ENCODE data around the gene KRTCAP2.

The KRTCAP2 gene

GRCh38 chr1:155141749-155142148 lies 31.4 kb downstream of the KRTCAP2 start:
- no peaks in the 10 kb centered on the region for H3K27me3 ChIP-seq (ENCODE audit: insufficient read depth, poor library complexity, severe bottlenecking)
- TF ChIP-seq POLR2AphosphoS5 (IDR thresholded peaks at IDR 0.05; ENCODE audit: low read depth) (no peak), REST (IDR thresholded peaks at IDR 0.05; ENCODE audit: insufficient replicate concordance, low read depth) (no peak), GABPA (IDR thresholded peaks at IDR 0.05; ENCODE audit: low read depth) (no peak), SPI1 (IDR thresholded peaks at IDR 0.05; ENCODE audit: borderline replicate concordance, low read depth) (no peak), CTCF (IDR thresholded peaks at IDR 0.05; ENCODE audit: insufficient read depth, low read length) (no peak)
- no peak overlapping the region for H3K4me3 ChIP-seq (replicated peaks; ENCODE audit: insufficient read depth, low read length)
- no peak overlapping the region for H3K27ac ChIP-seq (replicated peaks)
- no peak for DNase-seq (ENCODE audit: low read depth in 1 of 2, low spot score in 1 of 2)

GRCh38 chr1:155140630-155140953 lies 32.5 kb downstream of the KRTCAP2 start:
- Histone ChIP-seq H3K4me3 (replicated peaks; ENCODE audit: insufficient read depth, low read length) (peak overlapping the region; percentile 96), H3K27me3 (ENCODE audit: insufficient read depth, poor library complexity, severe bottlenecking) (no peaks in the 10 kb centered on the region), H3K27ac (replicated peaks) (peak overlapping the region; percentile 77)
- no peak for TF ChIP-seq CTCF (IDR thresholded peaks at IDR 0.05; ENCODE audit: insufficient read depth, low read length)
- TF ChIP-seq GABPA (IDR thresholded peaks at IDR 0.05; ENCODE audit: low read depth): no peak
- no peak for TF ChIP-seq SPI1 (IDR thresholded peaks at IDR 0.05; ENCODE audit: borderline replicate concordance, low read depth)
- no peak for TF ChIP-seq REST (IDR thresholded peaks at IDR 0.05; ENCODE audit: insufficient replicate concordance, low read depth)
- TF ChIP-seq POLR2AphosphoS5 (IDR thresholded peaks at IDR 0.05; ENCODE audit: low read depth): no peak
- DNase-seq (ENCODE audit: low read depth in 1 of 2, low spot score in 1 of 2): no peak

- DNase-seq (ENCODE audit: low read depth in 1 of 2, low spot score in 1 of 2): peak; percentile 74 to 91
- peak within 1 kb of the TSS; percentile 77 for H3K27ac ChIP-seq (replicated peaks)
- no peaks in the 10 kb centered on the region for H3K27me3 ChIP-seq (ENCODE audit: insufficient read depth, poor library complexity, severe bottlenecking)
- peak; percentile 17 for TF ChIP-seq REST (IDR thresholded peaks at IDR 0.05; ENCODE audit: insufficient replicate concordance, low read depth)
- TF ChIP-seq GABPA (IDR thresholded peaks at IDR 0.05; ENCODE audit: low read depth): peak; percentile 100
- TF ChIP-seq POLR2AphosphoS5 (IDR thresholded peaks at IDR 0.05; ENCODE audit: low read depth): peak; percentile 79
- TF ChIP-seq CTCF (IDR thresholded peaks at IDR 0.05; ENCODE audit: insufficient read depth, low read length): no peak
- peak; percentile 7; the same call in 1 of the 2 replicates for TF ChIP-seq SPI1 (IDR thresholded peaks at IDR 0.05; ENCODE audit: borderline replicate concordance, low read depth)
- H3K4me3 ChIP-seq (replicated peaks; ENCODE audit: insufficient read depth, low read length): peak within 1 kb of the TSS; percentile 96
Observed at GRCh38 chr1:155139895-155140629, 33.0 kb downstream of the KRTCAP2 start, which contains the start of gene DPM3. Gene DPM3 (minus strand): TSS chr1:155140531. CDS start chr1:155140240, 291 bp downstream.

Measured in HL-60 (cell line).